Pancreas (tissue), 10 donors: ENCODE measurements around the gene UROS. TPM values are rescaled to one million over a fixed set of nuclear protein-coding genes. Genes with fewer than 3 reads are reported as not detected.

ENCODE experiments used
- ATAC-seq, 4 donors: fragments of 200-7000 bp; cut with Tn5 transposase; one replicate each; pipeline versions ENCODE4 v1.8.0 to v1.9.1; 2020; ENCODE audit warnings: mild to moderate bottlenecking in 4 of 4, moderate library complexity in 4 of 4
- DNase-seq, 6 donors: peaks; one replicate each; pipeline ENCODE4 v3.0.0-alpha.2; 2020
- FAIRE-seq: peaks from 2 replicates; lab custom pipeline; 2012; peaks lifted over from hg19 to GRCh38; lab: Jason Lieb, UNC
- H3K27ac ChIP-seq, 4 donors: fragments of 200-600 bp; sonication (generic); 1 replicate in 3 of 4; 2 replicates in 1 of 4; pipeline versions ENCODE4 v1.5.0 to v1.8.0; 2020
- H3K27me3 ChIP-seq, 4 donors: fragments of 200-600 bp; one replicate each; pipeline ENCODE4 v1.8.0; 2021
- H3K36me3 ChIP-seq, 3 donors: fragments of 200-600 bp; sonication (generic) in 1 of 3; one replicate each; pipeline versions ENCODE4 v1.5.0 to v1.8.0; 2020 to 2021
- H3K4me1 ChIP-seq, 3 donors: fragments of 200-600 bp; one replicate each; pipeline ENCODE4 v1.8.0; 2021
- H3K4me3 ChIP-seq, 4 donors: fragments of 200-600 bp; sonication (generic) in 2 of 4; one replicate each; pipeline versions ENCODE4 v1.5.0 to v1.8.0; 2020 to 2021
- H3K9me3 ChIP-seq, 4 donors: fragments of 200-600 bp; one replicate each; pipeline ENCODE4 v1.8.0; 2021
- WGBS, 2 donors: extraction: QIAGEN DNeasy Blood & Tissue Kit; methylation state at CpG; one replicate each; pipeline ENCODE4 v1.1.7; 2013; 5-methylcytosine and 5-hydroxymethylcytosine counted together
- intact Hi-C, 3 donors: fragments of 100-400 bp; cut with DNase I; formaldehyde crosslinking; loops; one replicate each; pipeline versions ENCODE4 v1.11.1 to v1.14.2; 2022
- polyA plus RNA-seq, 2 donors: library from polyadenylated mRNA; stranded (reverse); fragments of 200-250 nt; gene quantifications; one replicate each; pipeline ENCODE4 v1.2.3, GENCODE V29; 2013
- total RNA-seq, 6 donors: library from RNA; stranded (reverse); fragmentation: NEBNext Ultra II Directional in 4 of 6; extraction: Animal tissue kit (Norgen Biotek cat#: 25700) in 4 of 6; gene quantifications; one replicate each; pipeline versions ENCODE4 v1.2.1 to v1.2.4, GENCODE V29; 2021 to 2023
- TF ChIP-seq, protein P1 (sequence below), 4 donors: fragments of 200-600 bp; sonication (generic) in 3 of 4; IDR thresholded peaks; one replicate each; pipeline versions ENCODE4 v1.5.0 to v1.8.0; 2021; ENCODE audit warnings: antibody characterized with exemption in 4 of 4
- donor health status: healthy with polysubstance abuse.
- donor health status: DM: no; HTN: no; CAD: no; lungs with moderate emphysema.
- donor health status: DM: no; HTN: no; CAD: no.
- donor health status: control.
- donor health status: control.
- donor health status: Bipolar disorder and iron deficiency.
- donor health status: DM: yes; HTN: yes; CAD: no.
- donor health status: DM: no; HTN: no; CAD: no.
- donor health status: DM: no; HTN: no; CAD: no.
- donor health status: DM: yes; HTN: yes; CAD: no.

The UROS gene
- total and polyA plus RNA-seq, 8 donors = 12.8 to 34.4 (median 19.0) TPM

- FAIRE-seq (no peak), DNase-seq (no peak), ATAC-seq (no peak)
- H3K27ac ChIP-seq = peak overlapping the region in 1 of 4 donors; percentile 56
- peaks cover 0 to 20% (median 7%) of the 10 kb centered on the region in 3 donors for H3K36me3 ChIP-seq
- 95 to 97% methylated on average over 3 of the region's 3 CpGs for WGBS, 2 donors
- H3K4me1 ChIP-seq = peaks cover 27 to 40% (median 34%) of the 10 kb centered on the region in 3 donors
- H3K27me3 ChIP-seq = no peaks in the 10 kb centered on the region
- intact Hi-C loops = no loop called here
- TF ChIP-seq, protein P1, sequence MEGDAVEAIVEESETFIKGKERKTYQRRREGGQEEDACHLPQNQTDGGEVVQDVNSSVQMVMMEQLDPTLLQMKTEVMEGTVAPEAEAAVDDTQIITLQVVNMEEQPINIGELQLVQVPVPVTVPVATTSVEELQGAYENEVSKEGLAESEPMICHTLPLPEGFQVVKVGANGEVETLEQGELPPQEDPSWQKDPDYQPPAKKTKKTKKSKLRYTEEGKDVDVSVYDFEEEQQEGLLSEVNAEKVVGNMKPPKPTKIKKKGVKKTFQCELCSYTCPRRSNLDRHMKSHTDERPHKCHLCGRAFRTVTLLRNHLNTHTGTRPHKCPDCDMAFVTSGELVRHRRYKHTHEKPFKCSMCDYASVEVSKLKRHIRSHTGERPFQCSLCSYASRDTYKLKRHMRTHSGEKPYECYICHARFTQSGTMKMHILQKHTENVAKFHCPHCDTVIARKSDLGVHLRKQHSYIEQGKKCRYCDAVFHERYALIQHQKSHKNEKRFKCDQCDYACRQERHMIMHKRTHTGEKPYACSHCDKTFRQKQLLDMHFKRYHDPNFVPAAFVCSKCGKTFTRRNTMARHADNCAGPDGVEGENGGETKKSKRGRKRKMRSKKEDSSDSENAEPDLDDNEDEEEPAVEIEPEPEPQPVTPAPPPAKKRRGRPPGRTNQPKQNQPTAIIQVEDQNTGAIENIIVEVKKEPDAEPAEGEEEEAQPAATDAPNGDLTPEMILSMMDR (IDR thresholded peaks at IDR 0.05) = no peak
- H3K9me3 ChIP-seq = no peaks in the 10 kb centered on the region
- H3K4me3 ChIP-seq = no peak overlapping the region
Measured at GRCh38 chr10:125846894-125847293, 23.8 kb upstream of the UROS start.

- peaks cover 31 to 40% (median 34%) of the 10 kb centered on the region in 3 donors for H3K4me1 ChIP-seq
- H3K27ac ChIP-seq = peak overlapping the region; percentile 40 to 56 (median 48)
- H3K4me3 ChIP-seq = no peak overlapping the region
- no peak for ATAC-seq
- H3K27me3 ChIP-seq = no peaks in the 10 kb centered on the region
- no peak for FAIRE-seq
- intact Hi-C loops = no loop called here
- no peak for DNase-seq
- TF ChIP-seq, protein P1 (IDR thresholded peaks at IDR 0.05) = no peak
- WGBS, 2 donors = 92 to 94% methylated on average over 11 of the region's 11 CpGs
- no peaks in the 10 kb centered on the region for H3K9me3 ChIP-seq
- H3K36me3 ChIP-seq = peaks cover 0 to 20% (median 2%) of the 10 kb centered on the region in 3 donors
Measured at GRCh38 chr10:125845617-125846016, 22.6 kb upstream of the UROS start.

GRCh38 chr10:125844751-125845221, 21.7 kb upstream of the UROS start:
- peak; percentile 69 to 77 (median 72) for ATAC-seq
- peaks cover 3 to 27% (median 10%) of the 10 kb centered on the region in 3 donors for H3K36me3 ChIP-seq
- H3K9me3 ChIP-seq = no peaks in the 10 kb centered on the region
- TF ChIP-seq, protein P1 (IDR thresholded peaks at IDR 0.05) = no peak
- no peak overlapping the region for H3K4me3 ChIP-seq
- FAIRE-seq = no peak
- intact Hi-C loops = no loop called here
- H3K27ac ChIP-seq = peak overlapping the region; percentile 40 to 56 (median 48)
- H3K27me3 ChIP-seq = no peaks in the 10 kb centered on the region
- WGBS, 2 donors = 12 to 16% methylated on average over 7 of the region's 7 CpGs
- H3K4me1 ChIP-seq = peaks cover 31 to 40% (median 34%) of the 10 kb centered on the region in 3 donors
- peak; percentile 62 to 84 (median 68) for DNase-seq

DNA sequence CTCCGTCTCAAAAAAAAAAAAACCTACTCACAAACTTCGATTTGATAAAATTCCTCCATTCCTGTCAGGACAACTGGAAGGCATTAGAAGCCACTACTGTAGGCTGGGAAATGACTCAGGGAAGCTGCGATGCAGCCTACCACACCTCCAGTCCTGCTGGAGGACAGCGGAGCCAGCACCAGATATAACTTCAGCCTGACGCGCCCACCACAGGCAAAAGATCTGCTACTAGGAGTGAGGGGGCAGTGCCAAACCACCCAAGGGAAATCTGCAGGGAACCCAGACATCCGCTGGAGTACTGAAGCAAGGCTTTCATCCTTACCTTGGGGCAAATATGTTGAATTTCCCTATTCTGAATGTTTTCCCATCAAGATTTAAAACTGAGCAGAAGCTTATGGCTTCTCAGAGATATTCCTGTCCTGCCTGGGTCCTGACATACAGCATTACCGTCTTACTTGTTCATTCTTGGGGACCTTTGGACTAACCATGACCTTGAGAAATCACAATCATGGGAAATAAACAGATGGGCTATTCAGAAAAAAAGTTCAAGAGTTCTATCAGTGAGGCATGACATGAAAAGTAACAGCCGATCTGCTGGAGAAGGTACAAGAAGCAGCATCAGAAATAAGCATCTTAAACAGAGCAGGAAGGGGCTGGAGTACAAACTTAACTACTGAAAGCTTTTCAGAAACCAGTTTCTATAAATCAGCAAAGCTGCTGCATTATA, 20.7 kb upstream of the UROS start:
- no peak for FAIRE-seq
- 33 to 43% methylated on average over 9 of the region's 9 CpGs for WGBS, 2 donors
- TF ChIP-seq, protein P1 (IDR thresholded peaks at IDR 0.05) = no peak
- peak in 1 of 6 donors; percentile 52 for DNase-seq
- Histone ChIP-seq H3K9me3 (no peaks in the 10 kb centered on the region), H3K27me3 (no peaks in the 10 kb centered on the region), H3K4me3 (no peak overlapping the region), H3K36me3 (peaks cover 3 to 31% (median 14%) of the 10 kb centered on the region in 3 donors), H3K27ac (peak overlapping the region; percentile 35 to 62 (median 50)), H3K4me1 (peaks cover 25 to 30% (median 29%) of the 10 kb centered on the region in 3 donors)
- ATAC-seq = peak; percentile 57 to 70 (median 62)
- intact Hi-C loops = no loop called here
